HG02884 (cell line): Measurements from ENCODE around the gene HDAC10.
"Not testable (repeated sequence)": the region's sequence is repeated elsewhere in the genome, so short reads cannot be mapped to it uniquely, and the experiment has no call there.

Experiments used
- ATAC-seq: cut with Tn5 transposase; IDR thresholded peaks from one replicate; pipeline ENCODE4 v1.9.1; 2021; ENCODE audit warnings: mild to moderate bottlenecking, moderate library complexity; ENCODE audit not compliant: unreplicated experiment

Gene HDAC10

DNA sequence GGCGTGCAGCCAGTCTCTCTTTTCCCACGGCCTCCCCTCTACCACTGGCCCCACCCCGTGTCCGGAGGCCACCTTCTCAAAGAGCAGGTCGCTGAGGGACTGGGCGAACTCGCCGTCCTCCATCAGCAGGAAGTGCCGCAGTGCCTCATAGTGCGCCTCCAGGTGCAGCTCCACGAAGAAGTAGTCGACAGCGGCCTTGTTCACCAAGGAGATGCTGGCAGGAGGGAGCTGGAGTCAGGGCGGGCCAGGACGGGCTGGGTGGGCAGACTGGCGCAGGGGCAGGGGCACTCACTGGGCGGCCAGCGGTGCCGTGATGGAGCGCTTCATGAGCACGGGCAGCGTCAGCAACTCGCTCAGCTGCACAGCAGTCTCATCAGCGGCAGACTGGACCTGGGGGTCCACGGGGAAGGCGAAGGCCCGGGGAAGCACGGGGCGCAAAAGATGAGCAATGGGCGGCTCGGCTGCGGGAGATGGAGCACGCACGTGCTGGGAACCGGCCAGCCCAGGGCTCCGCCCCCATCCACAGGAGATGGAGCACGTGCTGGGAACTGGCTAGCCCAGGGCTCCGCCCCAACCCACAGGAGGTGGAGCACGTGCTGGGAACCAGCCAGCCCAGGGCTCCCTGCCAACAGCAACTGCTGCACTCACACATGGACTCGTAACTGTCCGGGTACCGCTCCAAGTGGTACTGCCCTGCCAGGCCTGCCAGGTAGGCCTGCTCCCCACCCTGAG is 31.9 kb downstream of the HDAC10 start:
- ATAC-seq, result no peak

DNA sequence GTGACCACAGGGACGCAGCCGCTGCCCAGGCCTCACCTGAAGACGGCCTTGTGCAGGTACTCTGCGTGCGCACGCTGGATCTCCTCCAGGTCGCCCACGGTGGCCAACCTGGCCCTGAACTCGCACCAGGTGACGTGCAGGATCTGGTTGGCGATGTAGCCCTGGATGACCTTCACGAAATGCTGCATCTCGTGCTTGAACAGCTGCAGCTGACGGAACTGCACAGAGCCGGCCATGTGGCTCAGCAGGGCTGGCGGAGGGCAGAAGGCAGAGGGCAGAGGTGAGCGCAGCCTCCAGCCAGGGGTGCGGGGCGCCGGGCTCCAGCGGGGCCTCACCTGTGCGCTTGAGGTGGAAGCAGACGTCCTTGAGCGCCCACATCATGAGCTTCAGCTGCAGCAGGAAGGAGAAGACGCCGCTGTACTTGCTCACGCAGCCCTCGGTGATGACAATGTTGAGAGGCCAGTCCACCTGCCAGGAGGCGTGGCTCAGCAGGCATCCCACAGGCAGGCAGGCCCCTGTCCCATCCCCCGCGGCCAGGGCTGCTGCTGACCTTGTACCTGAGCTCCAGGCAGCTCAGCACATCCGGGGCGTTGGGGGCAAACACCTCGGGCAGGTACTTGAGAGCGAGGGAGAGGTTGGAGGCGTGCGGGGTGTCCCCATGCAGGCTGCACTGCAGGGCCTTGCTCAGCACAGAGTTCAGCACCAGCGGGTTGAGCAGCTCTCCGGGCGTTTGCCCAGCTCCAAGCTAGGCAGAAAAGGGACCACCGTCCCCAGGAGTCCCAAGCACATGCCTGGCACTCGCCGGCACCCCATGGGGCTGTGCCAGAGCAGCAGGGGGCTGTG is 32.7 kb downstream of the HDAC10 start:
- ATAC-seq, result no peak

DNA sequence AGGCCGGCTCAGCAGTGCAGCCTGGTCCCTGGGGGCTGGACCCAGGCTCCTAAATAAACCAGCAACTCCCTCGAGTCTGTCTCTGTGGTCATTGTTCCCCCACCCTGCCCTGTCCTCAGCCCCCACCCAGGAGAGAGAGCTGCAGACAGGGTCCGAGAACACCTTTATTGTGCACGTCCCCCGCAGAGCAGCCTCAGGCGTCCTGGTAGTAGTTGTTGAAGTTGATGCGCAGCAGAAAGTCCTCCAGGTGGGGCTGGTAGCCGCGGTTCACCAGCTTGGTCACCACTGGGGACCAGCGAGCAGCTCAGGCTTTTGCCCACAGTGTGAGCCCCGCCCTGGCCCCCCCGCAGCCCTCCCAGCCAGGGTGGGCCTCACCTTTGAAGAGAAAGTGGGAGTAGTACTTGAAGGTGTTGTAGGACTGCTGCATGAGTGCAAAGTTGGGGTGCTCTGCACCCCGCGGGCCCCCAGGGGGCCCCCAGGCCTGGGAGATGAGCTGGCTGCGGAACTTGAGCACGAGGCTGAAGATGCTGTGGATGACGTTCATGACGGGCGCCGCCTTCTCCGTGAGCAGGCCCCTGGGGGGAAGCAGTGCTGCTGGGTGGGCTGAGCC is 33.4 kb downstream of the HDAC10 start:
- no peak for ATAC-seq

DNA sequence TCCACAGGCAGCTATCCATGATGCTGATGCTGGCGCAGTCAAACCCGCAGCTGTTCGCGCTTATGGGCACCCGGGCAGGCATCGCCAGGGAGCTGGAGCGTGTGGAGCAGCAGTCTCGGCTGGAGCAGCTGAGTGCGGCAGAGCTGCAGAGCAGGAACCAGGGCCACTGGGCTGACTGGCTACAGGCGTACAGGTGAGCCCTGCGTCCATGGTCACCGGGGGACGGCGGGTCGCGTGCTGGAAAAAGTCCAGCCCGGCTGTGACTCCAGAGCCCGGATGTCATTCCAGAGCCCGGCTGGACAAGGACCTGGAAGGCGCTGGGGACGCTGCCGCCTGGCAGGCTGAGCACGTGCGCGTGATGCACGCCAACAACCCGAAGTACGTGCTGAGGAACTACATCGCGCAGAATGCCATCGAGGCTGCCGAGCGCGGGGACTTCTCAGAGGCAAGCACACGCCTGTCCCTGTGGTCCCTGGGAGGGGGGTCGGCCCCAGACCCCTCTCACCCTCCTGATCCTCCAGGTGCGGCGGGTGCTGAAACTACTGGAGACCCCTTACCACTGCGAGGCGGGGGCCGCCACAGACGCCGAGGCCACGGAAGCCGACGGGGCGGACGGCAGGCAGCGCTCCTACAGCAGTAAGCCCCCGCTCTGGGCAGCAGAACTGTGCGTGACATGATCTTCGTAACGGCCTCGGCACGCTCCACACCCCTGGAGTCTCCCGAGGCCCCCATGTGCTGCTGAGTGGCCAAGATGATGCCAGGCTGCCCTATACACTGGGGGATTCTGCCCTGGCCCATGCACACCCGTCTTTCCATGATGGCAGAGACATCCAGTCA is 34.2 kb downstream of the HDAC10 start:
- ATAC-seq, result no peak

DNA sequence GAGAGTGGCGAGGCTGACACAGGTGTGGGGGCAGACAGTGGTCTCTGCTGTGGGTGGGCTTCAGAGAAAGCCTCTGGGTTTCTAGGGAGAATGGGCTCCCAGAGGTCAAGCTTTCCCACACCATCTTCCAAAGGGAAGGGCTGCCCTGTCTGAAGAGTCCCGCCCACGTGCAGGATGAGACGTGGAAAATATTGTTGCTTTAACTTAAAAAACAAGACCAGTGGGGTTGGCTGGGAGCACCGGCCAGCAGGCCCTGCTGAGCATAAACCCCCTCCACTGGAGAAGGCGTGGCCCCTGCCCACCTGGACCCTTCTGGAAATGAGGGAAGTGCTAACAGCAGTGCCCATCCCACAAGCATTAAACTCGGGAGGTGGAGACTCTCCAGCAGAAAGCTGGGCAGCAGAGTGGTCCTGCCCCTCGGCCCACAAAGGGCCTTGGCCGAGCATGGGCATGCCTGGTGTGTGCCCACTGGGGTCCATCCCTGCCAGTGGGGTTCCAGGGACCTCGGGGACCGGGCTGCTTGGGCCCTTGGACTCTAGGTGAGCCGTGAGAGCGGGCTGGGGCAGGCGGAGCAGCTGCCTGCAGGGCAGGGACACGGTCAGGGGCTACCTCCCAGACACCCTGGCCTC is 34.9 kb downstream of the HDAC10 start:
- no peak for ATAC-seq

DNA sequence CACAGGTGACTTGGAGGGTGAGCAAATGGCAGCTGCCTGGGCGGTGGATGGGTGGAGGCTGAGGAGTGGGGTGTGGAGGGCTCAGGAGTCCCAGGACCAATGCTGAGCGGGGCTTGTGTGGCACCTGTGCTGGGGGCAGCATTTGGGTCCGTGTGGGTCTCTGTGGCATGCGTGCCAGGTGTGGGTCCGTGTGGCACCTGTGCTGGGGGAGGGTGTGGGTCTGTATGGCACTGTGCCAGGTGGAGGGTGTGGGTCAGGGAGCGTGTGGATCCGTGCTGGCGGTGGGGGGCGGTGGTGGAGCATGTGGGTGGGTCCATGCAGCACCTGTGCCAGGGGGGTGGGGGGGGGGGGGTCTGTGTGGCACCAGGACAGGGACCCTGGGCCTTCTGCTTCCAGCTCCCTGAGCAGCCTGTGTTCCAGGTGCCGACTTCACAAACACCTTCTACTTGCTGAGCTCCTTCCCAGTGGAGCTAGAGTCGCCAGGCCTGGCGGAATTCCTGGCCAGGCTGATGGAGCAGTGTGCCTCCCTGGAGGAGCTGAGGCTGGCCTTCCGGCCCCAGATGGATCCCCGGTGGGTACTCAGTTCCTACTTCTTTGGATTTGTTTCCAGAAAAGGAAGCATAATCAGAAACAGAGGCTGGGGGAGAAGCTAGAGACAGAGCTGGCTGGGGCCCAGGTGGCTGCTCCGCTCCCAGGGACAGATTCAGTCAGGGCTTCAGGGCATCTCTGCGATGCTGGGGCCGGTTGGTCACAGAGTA is 35.6 kb downstream of the HDAC10 start:
- no peak for ATAC-seq

DNA sequence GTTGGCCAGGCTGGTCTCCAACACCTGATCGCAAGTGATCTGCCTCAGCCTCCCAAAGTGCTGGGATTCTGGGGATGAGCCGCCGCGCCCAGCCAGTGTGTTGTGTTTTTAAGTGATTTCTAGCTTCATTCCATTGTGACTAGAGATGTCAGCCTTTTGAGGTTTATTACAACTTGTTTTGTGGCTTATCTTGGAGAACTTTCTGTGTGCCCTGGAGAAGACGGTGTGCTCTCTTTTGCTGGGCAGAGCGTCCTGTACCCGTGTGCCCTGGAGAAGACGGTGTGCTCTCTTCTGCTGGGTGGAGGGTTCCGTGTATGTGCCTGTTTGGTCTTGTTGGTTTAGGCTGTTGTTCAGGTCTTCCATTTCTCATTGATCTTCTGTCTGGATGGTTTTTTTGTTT is 37.8 kb downstream of the HDAC10 start:
- ATAC-seq, result no peak

DNA sequence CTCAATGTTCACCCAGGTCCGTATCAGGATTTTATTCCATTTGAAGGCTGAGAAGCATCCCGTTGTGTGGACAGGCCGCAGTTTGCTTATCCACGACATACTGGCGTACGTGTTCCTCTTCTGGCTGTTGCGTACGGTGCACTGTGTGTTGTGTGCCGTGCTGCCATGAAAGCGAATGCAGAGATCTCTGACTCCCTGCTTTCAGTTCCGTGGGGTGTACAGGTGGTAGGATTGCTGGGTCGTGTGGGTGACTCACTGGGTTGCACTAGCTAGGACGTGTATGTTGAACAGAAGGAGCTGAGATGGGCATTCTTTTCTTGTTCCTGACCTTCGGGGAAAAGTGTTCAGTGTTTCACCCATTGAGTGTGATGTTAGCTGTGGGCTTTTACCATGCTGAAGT is 39.9 kb downstream of the HDAC10 start:
- no peak for ATAC-seq

DNA sequence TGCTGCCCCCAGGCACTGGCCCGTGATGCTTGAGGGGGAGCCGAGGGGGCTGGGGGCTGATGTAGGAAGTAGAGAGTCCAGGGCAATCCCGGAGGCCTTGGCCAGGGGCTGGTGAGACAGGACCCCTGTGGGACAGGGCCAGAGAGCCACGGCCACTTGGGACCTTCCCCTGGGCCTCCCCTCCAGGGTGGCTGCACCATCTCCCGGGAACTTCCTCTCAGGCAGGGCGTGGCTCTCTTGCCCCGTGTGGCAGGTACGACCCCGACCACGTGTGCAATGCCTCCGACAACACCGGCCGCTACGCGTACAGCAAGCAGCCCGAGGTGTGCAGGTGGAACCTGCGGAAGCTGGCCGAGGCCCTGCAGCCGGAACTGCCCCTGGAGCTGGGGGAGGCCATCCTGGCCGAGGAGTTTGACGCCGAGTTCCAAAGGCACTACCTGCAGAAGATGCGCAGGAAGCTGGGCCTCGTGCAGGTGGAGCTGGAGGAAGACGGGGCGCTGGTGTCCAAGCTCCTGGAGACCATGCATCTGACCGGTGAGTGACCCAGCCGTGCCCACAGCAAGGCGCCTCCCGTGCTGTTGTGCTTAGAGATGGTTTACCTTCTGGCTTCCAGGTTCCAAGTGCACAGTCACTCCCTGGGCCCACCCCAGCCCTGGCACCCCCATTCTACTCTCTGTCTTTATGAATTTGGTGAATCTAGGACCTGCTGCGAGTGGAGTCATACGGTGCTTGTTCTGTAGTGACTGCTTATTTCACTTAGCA is 40.5 kb downstream of the HDAC10 start:
- no peak for ATAC-seq

DNA sequence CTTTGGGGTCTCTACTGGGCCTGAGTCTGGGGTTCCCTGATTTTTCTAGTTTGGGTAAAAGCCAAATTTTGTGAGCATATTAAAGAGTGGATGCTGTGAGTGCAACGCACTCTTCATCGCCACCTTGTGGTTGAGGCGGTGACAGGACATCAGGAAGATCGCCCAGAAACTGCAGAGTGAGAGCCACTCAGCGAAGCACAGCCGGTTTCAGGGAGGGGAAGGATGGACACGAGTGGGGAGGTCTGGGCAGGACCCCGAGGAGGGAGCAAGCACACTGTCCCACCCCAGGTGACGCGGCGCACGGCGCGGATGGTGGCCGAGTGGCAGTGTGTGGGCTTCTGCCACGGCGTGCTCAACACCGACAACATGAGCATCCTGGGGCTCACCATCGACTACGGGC is 41.2 kb downstream of the HDAC10 start:
- no peak for ATAC-seq

DNA sequence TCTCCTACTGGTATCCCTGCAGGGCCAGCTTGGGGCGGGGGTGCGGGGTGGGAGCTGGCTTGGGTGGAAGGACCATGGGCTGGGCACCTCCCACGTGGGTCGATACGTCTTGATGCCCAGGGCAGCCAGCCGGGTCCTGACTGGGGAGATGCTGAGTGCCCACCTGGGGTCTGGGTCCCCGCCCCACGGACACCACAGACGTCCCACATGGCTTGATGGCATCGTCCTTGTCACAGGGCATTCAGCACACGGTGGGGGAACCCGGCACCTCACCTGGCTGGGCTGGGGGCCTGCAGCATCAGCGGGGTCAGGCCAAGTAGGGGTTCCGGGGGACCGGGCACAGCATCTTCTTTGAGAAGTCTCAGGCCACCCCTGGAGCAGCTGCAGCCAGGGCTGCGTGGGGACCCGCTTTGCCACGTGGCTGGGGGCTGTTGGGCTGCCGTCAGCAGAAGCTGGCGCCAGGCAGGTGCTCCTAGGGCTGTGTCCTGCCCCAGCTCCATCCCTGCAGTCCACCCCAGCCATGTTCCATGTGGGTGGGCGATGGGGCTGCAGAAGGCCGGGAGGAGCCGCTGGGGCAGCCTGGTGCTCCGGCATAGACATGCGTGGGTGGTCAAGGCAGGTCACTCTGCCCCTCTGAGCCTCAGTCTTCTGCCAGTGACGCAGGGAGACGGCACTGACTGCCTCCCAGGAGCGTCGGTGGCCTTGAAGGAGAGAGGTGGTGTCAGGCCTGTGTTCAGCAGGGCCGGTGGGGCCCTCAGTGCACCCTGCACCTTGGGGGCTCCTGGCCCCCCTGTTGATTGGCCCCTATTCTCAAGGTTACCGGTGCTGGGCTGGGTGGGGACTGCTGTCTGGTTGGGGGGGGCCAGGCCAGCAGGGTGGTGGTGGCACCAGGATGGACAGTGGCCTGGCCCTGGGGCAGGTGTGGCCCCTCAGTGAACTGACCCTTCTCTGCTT is 41.8 kb downstream of the HDAC10 start:
- no peak for ATAC-seq

DNA sequence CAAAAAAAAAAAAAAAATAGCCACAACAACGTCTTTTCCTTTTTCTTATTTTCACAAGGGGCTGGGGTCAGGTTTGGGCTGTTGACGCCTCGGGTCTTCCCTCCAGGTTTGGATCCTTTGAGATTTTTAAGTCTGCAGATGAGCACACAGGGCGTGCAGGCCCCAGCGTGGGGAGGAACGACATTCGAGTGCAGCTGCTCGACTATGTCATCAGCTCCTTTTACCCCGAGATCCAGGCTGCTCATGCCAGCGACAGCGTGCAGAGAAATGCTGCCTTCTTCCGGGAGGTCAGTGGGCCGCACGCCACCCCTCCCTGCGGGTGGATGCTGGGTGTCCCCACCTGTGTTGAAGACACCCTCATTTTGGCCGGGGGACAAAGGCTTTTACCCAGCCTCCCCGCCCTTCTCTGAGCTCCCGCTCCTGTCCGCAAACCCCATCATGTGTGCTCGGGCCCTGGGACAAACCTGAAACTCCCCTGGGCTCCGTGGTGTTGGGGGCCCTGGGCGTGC is 42.6 kb downstream of the HDAC10 start:
- no peak for ATAC-seq

DNA sequence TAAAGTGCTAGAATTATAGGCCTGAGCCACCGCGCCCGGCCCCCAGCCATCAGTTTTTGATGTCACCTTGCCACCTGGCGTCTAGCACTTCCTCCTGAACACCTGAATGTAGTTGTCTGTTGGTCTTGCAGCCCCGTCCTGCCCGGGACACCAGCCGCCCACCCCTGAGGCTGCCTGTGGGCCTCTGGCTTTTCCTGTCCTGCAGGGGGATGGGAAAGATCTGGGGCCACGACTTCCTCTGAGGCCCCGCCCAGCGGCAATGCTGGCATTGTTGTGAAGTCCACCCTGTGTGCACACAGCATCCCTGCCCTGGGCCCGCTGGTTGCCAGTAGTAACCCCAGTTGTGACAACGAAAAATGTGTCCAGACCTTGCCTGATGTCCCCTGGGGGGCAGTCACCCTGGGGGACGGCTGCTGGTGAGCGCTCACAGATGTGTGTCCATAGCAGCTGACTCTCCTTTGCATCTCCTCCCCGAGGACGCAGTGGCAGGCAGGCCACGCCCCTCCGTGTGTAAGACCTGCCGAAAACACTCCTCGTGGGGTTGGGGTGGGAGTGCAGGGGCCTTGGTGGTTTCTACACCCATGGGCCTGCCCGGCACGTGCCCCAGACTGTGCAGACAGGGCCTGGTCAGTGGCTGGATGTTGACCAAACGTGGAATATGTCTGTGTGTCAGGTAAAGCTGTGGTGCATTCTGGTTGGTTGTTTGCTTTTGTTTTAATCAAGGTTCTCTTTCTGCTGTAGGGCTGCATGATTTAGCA is 43.5 kb downstream of the HDAC10 start:
- ATAC-seq, result no peak

DNA sequence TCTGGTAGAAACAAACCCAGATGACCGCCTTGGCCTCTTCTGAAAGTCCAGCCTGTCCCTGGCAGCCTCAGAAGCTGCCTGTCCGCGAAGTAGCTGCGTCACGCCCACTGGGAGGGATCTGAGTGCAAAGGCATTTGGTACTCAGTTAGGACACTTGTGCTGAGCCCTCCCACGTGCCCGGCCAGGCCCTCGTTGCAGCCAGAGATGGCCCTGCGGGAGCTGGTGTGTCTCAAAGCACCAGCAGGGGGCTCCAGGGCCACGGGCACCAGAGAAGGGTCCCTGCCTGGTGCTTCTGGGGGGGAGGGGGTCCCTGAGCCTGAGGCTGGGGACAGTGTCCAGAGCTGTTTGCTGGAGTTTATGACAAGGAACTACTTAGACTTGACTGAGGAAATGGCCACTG is 44.5 kb downstream of the HDAC10 start:
- ATAC-seq, result no peak

DNA sequence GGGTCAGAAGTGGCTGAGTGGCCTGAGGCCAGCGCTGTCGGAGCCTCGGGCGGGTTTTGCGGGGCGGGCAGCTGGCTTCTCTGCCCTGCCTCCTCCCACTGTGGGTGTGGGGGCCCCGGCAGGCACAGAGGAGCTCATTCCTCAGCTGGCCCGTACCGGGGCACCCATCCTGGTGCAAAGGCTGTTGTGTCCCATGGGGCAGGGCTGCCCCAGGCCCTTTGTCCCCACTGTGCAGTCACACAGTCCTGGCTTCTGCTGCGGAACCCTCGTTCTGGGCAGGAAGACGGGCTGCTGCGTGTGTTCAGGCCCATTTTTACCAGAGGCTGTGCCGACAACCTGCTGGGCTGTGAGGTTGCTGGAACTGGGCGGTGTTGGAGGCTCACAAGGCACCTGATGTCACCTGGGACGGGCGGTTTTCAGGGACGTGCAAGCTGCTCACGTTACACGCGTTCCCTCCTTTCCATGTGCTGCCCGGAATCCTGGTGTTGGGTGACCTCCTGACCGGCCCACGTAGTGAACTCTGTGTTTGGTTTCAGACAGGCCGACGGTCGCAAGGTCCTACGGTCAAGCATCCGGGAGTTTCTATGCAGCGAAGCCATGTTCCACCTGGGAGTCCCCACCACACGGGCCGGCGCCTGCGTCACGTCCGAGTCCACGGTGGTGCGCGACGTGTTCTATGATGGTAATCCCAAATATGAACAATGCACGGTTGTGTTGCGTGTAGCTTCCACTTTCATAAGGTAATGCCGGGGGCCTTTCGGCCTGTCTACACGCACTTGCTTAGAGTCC is 45.1 kb downstream of the HDAC10 start:
- no peak for ATAC-seq

DNA sequence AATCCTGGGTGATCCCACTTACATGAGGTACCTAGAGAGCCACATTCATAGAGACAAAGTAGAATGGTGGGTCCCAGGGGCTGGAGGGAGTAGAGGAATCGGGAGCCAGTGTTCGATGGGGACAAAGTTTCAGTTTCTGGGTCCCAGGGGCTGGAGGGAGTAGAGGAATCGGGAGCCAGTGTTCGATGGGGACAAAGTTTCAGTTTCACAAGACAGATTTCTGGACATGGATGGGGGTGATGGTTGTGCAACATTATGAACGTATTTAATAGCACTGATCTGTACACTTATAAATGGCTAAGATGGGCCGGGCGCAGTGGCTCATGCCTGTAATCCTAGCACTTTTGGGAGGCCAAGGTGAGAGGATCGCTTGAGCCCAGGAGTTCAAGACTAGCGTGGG is 46.1 kb downstream of the HDAC10 start:
- not testable (repeated sequence) for ATAC-seq
